ENCODE measurements around the gene XYLT1.
"Not testable (repeated sequence)": the region's sequence is repeated elsewhere in the genome, so short reads cannot be mapped to it uniquely, and the experiment has no call there.

Gene XYLT1

GRCh38 chr16:17424771-17425170 lies 46.0 kb downstream of the XYLT1 start:
- DNase-seq = no peak

DNA sequence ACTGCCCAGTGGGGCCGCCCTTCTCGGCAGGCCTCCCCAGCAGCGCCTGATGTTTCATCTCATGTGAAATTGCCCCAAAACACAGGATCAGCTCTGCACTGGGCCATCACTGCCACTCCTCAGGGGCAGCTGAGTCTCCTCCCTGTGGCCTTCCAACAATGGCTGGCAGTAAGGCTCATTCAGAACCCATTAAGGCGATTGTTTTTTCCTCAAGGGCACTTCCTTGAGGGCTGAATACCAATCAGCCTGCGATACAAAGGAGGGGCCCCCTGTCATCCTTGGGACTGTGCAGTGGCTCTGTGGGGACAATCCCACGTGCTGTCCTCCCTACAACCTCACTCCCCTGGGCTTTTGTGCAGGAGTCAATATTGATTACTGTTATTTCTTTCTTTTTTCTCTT lies 47.5 kb downstream of the XYLT1 start:
- DNase-seq = no peak

DNA sequence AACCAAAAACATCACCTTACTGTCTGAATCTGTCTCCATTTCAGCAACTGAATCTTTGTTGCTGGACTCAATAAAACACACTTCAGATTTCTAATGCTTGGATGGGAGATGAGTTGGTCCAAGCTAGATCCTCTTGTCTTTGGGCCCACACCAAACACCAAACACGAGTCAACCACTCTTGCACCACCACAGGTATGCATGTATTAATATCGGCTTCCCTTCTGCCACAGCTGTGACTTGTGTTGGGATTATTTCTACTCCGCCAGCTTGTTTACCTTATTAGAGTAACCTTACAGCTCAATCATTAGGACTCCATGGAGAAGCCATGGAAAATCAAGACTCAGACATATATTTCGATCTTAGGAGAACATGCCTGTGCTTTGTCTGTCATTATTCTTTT lies 49.9 kb downstream of the XYLT1 start:
- DNase-seq = no peak

GRCh38 chr16:17419266-17419665 lies 51.5 kb downstream of the XYLT1 start:
- DNase-seq = no peak

GRCh38 chr16:17417740-17418139 lies 53.0 kb downstream of the XYLT1 start:
- DNase-seq = no peak

DNA sequence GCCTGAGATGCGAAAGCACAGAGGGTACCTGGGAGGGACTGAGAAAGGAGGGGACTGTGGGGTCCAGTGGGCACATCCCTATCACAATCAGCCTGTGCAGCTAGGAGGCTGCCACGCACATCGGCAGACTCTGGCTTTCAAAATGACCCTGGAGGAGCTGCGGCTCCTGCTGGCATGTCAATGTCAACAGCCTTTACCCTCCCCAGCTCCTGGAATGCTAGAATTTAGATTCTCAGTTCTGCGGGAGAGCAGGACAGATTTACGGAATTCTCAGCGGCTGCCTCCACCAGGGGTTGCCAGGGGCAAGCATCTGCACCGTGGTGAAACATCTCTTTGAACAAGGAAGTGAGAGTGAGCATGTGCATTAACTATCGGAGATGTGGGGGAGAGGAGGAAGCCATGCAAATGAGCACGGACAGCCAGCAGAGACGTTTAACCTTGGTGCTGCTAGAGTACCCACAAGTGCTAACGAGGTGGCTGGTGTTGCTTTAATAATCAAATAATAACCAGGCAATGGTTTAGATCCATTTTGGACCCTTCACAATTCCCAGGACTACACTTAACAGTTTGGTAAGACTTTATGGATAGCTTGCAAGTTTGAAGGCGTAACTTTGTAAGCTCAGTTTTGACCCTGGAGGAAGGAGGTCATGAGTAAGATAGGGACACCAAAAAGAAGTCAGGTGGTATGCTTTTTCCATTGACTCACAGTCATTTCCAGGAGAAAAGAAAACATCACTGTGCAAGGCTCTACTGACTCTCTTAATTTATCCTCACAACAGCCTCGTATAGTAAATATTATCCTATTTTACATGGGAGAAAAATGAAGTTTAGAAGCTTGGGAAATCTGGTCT lies 54.1 kb downstream of the XYLT1 start:
- no peak for DNase-seq

- no peak for DNase-seq
These were observed 55.8 kb downstream of the XYLT1 start for GRCh38 chr16:17414916-17415315.

DNA sequence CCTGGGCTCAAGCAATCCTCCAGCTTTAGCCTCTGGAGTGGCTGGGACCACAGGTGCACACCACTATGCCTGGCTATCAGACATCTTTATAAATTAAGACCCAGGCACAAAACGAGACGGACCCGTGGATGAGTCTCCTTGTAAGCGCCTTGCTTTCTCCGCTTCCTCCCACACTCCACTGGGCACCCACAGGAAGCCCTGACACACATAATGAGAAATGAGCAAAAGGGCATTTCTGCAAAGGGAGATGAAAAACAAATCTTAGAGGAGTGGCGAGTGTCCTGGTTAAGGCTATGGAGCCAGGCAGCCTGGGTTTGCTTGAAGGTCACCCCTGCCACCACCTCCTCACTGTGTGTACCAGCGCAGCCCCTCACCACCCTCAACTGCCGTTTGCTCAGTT lies 56.3 kb downstream of the XYLT1 start:
- no peak for DNase-seq

DNA sequence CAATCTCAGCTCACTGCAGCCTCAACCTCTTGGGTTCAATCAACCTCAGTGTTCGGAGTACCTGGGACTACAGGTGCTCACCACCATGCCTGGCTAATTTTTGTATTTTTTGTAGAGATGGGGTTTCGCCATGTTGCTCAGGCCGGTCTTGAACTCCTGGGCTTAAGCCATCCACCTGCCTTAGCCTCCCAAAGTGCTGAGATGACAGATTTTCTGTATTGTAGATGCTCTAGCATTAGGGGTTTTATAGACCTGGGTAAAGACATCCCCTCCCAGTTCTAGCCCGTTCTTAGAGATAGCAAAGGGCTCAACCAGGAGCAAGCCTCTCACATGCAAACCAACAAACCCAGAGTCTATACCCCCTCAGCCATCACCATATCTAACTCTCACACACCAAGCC lies 57.3 kb downstream of the XYLT1 start:
- no peak for DNase-seq

DNA sequence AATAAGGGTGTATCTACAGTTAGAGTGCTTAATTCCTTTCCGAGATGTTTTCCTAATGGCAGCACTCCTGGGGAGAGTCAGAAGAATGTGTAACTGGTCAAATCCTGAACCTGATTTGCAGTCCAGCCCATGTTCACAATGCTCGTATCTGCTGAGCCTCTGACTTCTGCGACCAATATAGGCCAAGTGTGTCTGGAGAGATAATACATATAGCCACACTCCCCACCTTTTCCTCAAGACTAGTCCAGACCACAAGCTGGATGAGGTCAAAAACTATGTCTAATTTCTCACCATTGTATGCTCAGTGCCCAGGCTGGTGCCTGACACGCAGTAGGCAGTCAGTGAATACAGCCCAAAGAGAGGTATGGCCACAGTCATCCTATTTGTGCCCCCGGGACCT lies 58.0 kb downstream of the XYLT1 start:
- DNase-seq = no peak

- no peak for DNase-seq
These were observed 58.5 kb downstream of the XYLT1 start for GRCh38 chr16:17412221-17412620.

GRCh38 chr16:17411263-17411662 lies 59.5 kb downstream of the XYLT1 start:
- no peak for DNase-seq

DNA sequence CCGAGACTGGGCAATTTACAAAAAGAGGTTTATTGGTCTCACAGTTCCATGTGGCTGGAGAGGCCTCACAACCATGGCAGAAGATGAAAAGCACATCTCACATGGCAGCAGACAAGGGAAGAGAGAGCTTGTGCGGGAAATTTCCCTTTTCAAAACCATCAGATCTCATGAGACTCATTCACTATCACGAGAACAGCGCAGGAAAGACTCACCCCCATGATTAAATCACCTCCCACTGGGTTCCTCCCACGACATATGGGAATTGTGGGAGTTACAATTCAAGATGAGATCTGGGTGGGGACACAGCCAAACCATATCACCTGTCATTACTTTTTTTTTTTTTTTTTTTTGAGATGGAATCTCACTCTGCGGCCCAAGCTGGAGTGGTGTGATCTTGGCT lies 60.4 kb downstream of the XYLT1 start:
- not testable (repeated sequence) for DNase-seq

- no peak for DNase-seq
These were observed 60.9 kb downstream of the XYLT1 start for GRCh38 chr16:17409894-17410293.

DNA sequence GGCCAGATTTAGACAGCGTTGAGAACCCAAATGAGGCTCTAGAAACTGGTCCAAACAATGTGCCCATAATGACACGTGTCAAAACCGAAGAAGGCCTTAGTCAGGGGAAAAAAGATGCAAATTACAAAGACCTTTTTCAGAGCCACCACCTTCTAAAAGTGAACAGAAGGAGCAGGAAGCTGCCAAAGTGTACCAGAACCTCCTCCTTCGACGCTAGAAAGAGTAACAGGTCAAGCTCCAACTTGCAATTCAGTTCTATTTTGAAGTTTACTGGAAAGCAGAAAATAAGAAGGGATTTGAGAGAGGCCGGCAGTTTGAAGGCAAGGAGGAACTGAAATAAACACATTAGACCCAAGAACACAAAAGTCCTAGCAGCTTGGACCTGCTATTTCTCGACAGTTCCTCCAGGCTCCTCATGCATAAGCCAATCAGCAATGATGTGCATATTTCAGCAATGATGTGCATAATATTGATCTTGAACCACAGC lies 61.8 kb downstream of the XYLT1 start:
- no peak for DNase-seq

- DNase-seq = no peak
These were observed 62.5 kb downstream of the XYLT1 start for GRCh38 chr16:17408296-17408695.

DNA sequence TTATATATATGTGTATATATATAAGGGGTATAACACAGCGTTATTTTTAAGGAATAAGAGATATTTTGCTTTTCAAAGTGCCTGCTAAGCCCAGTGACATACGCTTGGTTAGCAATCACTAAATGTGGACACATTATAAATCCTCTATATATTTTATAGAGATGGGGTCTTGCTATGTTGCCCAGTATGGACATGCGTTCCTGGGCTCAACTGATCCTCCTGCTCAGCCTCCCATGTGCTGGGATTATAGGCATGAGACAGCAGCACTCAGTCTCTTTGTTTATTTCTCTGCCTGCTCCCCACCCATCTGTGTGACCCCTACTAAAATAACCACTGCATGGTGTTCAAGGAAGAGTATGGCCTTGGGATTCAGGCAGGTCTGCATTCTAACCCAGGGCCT lies 63.4 kb downstream of the XYLT1 start:
- no peak for DNase-seq

GRCh38 chr16:17404941-17405689 lies 65.6 kb downstream of the XYLT1 start:
- DNase-seq = no peak

GRCh38 chr16:17403859-17404545 lies 66.8 kb downstream of the XYLT1 start:
- DNase-seq = no peak

- DNase-seq = no peak
These were observed 67.5 kb downstream of the XYLT1 start for GRCh38 chr16:17403156-17403809.

DNA sequence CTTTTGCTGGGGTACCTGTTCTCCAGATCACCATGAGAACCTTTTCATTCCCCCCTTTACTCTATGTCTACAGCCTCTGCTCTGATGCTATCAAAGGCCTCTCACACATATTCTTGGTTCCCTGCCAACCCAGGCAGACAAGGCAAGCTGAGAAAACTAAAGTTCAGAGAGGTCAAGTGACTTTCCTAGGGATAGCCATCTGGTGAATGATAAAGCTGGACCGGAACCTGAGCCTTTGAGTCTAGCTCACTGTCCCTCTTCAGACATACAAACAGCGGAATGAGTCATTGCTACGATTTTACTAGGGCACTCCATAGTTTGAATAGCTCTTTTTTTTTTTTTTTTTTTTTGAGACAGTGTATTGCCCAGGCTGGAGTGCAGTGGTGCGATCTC lies 73.3 kb downstream of the XYLT1 start:
- no peak for DNase-seq

- DNase-seq = no peak
These were observed 73.8 kb downstream of the XYLT1 start for GRCh38 chr16:17396762-17397498.

Measured in NCI-H146 (cell line).